Muscle of arm (tissue), 12 donors: ENCODE results near the gene LRP8. TPM values are rescaled to one million over a fixed set of nuclear protein-coding genes. Genes with fewer than 3 reads are reported as not detected.
A peak's percentile ranks its signal among the peaks of the same experiment; 100 is the strongest.
"Not testable (repeated sequence)": the region's sequence is repeated elsewhere in the genome, so short reads cannot be mapped to it uniquely, and the experiment has no call there.

ENCODE experiments used
- DNase-seq: peaks from one replicate; pipeline ENCODE4 v3.0.0-alpha.2; 2013
- polyA plus RNA-seq, 12 donors: library from polyadenylated mRNA; unstranded; fragments of 120-200 nt; gene quantifications; one replicate each; pipeline ENCODE4 v1.2.1, GENCODE V29; 2013; ENCODE audit not compliant: insufficient read length in 12 of 12

The LRP8 gene
- polyA plus RNA-seq, 12 donors: 3.0 to 14.6 (median 6.2) TPM; not detected in 1

GRCh38 chr1:53218201-53218600 is 109.7 kb downstream of the LRP8 start:
- DNase-seq: no peak

DNA sequence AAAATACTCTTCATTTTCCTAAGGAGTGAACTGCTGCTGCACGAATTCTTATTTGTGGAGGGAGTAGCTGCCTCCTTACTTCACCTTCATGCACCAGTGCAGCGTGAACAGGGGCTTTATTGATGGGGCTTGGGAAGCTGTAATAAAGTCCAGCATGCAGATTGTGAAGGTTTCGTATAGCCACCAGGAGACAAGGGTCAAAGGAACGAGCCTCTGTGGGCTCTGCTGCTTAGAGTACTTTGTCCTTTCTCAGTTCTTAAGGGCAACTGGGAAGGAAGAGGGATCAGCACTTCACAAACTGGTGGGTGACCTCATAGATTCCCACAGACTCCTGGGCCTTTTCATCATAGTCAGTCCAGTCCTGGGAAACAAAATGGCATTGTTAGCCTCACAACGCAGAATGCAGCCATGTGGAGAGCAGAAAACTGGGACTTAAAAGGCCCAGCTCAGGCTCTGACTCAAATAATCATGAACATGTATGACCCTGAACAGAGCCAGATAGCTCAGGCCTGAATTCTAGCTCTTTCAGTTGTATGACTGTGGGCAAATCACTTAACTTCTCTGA is 113.4 kb downstream of the LRP8 start:
- DNase-seq: no peak

DNA sequence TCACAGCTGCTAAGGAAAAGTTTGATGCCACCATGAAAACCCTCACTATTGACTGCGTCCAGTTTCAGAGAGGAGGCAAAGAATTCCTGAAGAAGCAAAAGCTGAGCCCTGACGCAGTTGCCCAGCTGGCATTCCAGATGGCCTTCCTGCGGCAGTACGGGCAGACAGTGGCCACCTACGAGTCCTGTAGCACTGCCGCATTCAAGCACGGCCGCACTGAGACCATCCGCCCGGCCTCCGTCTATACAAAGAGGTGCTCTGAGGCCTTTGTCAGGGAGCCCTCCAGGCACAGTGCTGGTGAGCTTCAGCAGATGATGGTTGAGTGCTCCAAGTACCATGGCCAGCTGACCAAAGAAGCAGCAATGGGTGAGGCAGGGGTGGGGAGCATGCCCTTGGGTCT is 116.9 kb downstream of the LRP8 start:
- no peak for DNase-seq

DNA sequence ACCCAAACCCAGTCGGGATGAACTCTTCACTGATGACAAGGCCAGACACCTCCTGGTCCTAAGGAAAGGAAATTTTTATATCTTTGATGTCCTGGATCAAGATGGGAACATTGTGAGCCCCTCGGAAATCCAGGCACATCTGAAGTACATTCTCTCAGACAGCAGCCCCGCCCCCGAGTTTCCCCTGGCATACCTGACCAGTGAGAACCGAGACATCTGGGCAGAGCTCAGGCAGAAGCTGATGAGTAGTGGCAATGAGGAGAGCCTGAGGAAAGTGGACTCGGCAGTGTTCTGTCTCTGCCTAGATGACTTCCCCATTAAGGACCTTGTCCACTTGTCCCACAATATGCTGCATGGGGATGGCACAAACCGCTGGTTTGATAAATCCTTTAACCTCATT is 117.5 kb downstream of the LRP8 start:
- DNase-seq: no peak

DNA sequence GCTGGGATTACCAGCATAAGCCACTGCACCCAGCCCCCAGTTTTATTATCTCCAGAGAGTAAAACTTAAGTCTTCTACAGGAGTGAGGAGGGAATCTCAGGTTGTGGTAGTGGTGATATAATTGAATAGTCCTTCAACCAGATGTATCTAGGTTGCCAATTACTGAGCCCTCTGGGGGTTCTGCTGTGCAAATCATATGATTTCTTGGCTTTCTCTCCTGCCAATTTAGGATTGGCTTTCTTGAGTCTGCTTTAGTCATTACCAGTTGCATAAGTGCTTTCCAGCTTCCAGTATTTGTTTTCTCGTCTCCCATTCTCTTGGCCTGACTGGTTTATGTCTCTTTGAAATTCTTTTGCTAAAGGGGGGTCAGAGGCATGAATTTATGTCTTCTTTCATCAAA is 120.1 kb downstream of the LRP8 start:
- no peak for DNase-seq

GRCh38 chr1:53206735-53207379 is 121.0 kb downstream of the LRP8 start:
- no peak for DNase-seq

DNA sequence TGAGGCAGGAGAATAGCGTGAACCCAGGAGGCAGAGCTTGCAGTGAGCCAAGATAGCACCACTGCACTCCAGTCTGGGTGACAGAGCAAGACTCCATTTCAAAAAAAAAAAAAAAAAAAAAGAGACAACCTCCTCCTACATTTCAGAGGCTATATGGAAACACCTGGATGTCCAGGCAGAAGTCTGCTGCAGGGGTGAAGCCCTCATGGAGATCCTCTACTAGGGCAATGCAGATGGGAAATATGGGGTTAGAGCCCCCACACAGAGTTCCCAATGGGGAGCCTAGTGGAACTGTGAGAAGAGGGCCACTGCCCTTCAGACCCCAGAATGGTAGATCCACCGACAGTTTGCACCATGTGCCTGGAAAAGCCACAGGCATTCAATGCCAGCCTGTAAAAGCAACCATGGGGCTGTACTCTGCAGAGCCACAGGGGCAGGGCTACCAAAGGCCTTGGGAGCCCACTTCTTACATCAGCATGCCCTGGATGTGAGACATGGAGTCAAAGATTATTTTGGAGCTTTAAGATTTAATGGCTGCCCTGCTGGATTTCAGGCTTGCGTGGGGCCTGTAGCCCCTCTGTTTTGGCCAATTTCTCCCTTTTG is 121.7 kb downstream of the LRP8 start:
- not testable (repeated sequence) for DNase-seq

DNA sequence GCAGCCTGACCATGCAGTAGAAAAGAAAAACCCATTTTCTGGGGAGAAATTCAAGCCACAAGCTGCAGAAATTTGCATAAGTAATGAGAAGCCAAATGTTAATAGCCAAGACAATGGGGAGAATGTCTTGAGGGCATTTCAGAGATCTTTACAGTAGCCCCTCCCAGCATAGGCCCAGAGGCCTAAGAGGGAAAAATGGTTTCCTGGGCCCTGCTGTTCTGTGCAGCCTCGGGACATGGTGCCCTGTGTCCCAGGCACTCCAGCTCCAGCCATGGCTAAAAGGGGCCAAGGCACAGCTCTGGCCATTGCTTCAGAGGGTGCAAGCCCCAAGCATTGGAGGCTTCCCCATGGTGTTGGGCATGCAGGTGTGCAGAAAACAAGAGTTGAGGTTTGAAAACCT is 122.4 kb downstream of the LRP8 start:
- DNase-seq: not testable (repeated sequence)

DNA sequence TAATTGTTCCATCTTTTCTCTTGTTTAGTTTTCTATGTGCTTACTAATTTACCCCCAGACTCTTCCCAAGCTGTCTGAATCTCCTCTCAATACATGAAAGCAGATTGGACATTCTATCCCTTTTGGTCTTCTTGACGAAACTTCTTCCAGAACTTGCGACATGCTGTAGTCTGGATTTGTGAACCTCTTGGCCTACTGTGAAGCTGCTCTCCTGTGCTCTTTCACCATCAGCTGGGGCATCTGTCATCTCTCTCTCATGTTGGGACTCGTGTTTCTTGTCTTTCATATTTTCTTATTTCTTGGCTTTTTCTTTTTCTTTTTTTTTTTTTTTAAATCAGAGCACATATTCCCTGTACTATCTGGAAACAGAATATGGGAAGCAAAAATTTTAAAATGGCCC is 124.4 kb downstream of the LRP8 start:
- DNase-seq: no peak

GRCh38 chr1:53198241-53198651 is 129.6 kb downstream of the LRP8 start:
- DNase-seq: no peak

DNA sequence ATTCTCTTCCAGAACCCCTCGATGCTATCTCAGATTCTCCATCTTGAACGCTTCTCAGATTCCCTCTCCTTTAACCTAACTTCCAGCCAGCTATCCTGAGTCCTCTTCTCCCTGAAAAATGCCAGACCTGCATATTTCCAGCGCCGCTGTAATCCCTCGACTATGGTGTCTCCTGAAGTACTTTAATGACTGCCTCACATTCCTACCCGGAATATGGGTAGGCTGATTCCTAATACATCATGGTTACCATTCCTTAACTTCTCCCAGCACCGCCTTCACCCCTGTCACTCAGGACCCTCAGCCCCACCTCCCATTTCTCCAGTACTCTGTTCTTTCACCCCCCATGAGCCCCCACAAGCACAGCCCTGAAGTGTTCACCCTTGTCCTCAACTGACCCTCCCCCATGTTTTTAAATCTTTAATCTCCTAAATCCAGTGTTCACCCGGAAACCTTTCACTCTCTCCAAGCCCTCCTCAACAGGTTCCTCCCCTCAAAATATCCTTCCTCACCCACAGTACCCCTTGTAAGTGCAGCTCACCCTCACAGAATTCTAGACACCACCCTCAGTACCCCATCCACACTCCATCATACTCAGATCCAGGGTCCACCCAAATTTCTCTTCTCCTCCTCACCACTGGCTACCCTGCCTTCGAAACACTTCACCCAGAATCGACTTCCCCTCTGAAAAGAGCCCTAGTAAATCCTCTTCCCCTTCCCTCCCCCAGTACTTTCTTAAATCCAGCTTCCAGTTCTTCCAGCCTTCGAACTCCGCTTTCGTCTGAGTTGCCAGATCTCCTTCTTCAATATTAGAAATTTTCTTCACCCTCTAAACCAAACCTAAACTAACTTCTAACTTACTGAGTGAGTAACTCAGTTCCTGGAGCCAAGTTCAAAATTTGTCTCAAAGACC is 130.3 kb downstream of the LRP8 start:
- no peak for DNase-seq

- DNase-seq: peak; percentile 94
These were observed 131.2 kb downstream of the LRP8 start, which contains the start of gene CPT2 for GRCh38 chr1:53196485-53197290. Gene CPT2, plus strand, starts transcription at chr1:53196824. Its CDS starts 120 bp downstream, at chr1:53196944.

DNA sequence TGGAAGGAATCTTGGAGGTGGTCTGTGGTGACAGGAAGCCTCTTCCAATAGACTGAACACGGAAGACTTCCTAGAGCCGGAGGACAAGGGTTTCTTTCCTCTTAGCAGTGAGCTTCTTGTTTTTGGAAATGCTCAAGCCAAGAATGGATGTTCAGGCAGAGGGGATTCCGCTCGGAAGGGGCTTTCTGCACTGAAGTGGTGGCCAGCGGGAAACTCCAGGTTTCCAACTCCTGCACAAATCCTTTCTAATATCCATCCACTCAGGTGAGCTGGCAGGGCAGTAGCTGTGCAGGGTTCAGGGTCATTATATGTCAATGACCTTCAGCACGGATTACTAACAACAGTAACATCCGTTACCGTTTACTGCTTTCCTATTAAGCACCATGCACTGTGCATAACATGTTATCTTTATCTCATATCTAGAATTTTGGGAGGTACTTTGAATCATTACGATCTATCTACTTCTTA is 131.8 kb downstream of the LRP8 start:
- DNase-seq: no peak

DNA sequence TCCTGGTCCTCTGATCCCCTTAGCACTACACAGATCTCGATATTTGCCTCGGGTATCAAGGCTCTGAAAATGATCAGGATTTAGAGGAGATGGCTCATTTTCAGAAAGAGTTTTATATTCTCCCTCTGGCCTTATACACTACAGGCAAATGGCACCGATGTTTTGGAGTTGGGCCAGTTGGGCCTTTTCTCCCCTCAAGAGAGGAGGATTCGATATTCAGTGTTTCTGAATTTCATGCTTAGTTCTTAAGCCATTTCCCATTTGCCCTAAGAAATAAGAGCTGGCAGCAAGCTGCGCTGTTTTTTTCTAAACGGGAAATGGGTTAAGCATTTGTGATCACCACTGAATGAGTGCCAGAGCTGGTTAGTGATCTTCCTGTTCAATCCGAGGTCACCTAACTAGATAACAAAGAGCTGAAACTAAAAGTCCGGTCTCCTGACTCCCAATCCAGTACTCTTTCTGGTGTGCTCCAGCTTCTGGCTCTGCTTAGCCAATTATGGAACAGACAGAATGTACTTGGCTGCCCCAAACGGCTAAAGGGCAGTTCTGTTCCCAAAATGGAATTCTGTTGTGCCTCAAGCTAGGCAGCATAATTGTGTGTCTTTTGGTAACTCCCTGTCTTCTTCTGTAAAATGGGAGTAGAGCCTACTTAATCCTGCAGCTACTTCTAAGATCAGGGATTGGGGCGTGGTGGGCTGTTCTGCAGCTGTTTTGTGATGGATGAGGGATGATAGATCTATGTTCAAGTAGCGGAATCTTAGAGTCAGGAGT is 132.4 kb downstream of the LRP8 start:
- no peak for DNase-seq

Other genes with a start within 250 kb of the LRP8 start
- under 1 TPM in 10 of 12 donors, not detected in 2; 0.20 to 0.67 (median 0.39) TPM for gene SLC1A7, start 185.4 kb downstream of the LRP8 start, polyA plus RNA-seq
- gene CPT2, start 131.2 kb downstream of the LRP8 start, polyA plus RNA-seq: 10 to 100 TPM in 11 of 12 donors, not detected in 1; 10.5 to 21.1 (median 12.4) TPM
- gene CZIB, start 107.4 kb downstream of the LRP8 start, polyA plus RNA-seq: 10 to 100 TPM in 11 of 12 donors, not detected in 1; 50.0 to 80.6 (median 63.3) TPM
- 10 to 100 TPM in 11 of 12 donors, not detected in 1; 28.7 to 63.4 (median 44.7) TPM for gene MAGOH, start 89.6 kb downstream of the LRP8 start, polyA plus RNA-seq
- gene DMRTB1, start 131.3 kb upstream of the LRP8 start, polyA plus RNA-seq: not detected